H1 (cell line): ENCODE results near the gene BRINP3.

Source experiments
- CEBPB ChIP-seq: IDR thresholded peaks from 2 replicates; pipeline ENCODE4 v1.6.1; 2012; ENCODE audit warnings: low read depth, low read length
- NRF1 ChIP-seq: IDR thresholded peaks from 2 replicates; pipeline ENCODE4 v1.6.1; 2011; ENCODE audit warnings: mild to moderate bottlenecking, low read depth, low read length, improper control_type of control experiment

DNA sequence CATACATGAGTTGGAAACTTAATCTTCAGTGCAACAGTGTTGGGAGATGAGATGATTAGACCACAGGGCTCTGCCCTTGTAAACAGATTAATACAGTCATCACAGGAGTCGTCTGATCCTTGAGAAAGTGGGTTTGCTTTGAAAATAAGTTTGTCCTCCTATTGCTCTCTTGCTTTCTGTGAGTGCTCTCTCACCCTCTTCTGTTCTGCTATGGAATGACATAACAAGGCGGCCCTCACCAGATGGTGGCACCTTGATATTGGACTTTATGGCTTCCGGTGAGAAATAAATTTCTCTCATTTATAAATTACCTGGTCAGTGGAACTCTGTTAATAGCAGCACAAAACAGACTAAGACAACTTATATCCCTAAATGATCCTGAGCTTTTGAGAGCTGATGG, 353.6 kb downstream of the BRINP3 start:
- TF ChIP-seq CEBPB (no peak), NRF1 (no peak)
